Panc1 (cell line): ENCODE data around the gene CUEDC2. TPM values are rescaled to one million over a fixed set of nuclear protein-coding genes. Genes with fewer than 3 reads are reported as not detected.

ENCODE experiments used
- ATAC-seq: fragments of 200-7000 bp; cut with Tn5 transposase; 2 replicates; pipeline ENCODE4 v1.9.1; 2020; ENCODE audit warnings: mild to moderate bottlenecking, moderate library complexity
- BruUV-seq: library from RNA; stranded (reverse); fragments of 400-500 nt; replicated peaks from 2 replicates; lab custom pipeline; 2021; lab: Mats Ljungman, UMichigan
- CTCF ChIA-PET: fragments of 300-600 bp; sonication (Branson Sonifier 250); formaldehyde crosslinking; loops from one replicate; lab custom pipeline; 2022; ENCODE audit warnings: antibody characterized with exemption; lab: Charles Lee
- POLR2A ChIA-PET: fragments of 300-600 bp; sonication (Branson Sonifier 250); formaldehyde crosslinking; loops from one replicate; lab custom pipeline; 2022; ENCODE audit warnings: antibody characterized with exemption; lab: Charles Lee
- DNase-seq: peaks from one replicate; pipeline ENCODE4 v3.0.0-alpha.2; 2010; ENCODE audit warnings: low read depth, low spot score
- H3K27ac ChIP-seq: 2 replicates; pipeline ENCODE4 v1.5.1; 2011; ENCODE audit warnings: mild to moderate bottlenecking, low read length, inconsistent platforms
- H3K27me3 ChIP-seq: fragments of 200-500 bp; sonication (Bioruptor generic); 2 replicates; pipeline ENCODE4 v1.6.0; 2014; ENCODE audit warnings: low read length, inconsistent platforms; ENCODE audit not compliant: control insufficient read depth, insufficient read depth
- H3K36me3 ChIP-seq: fragments of 200-500 bp; sonication (Bioruptor generic); 2 replicates; pipeline ENCODE4 v1.5.1; 2014; ENCODE audit warnings: inconsistent platforms, mild to moderate bottlenecking, low read length, moderate library complexity; ENCODE audit not compliant: control insufficient read depth, insufficient read depth
- H3K4me1 ChIP-seq: 2 replicates; pipeline ENCODE4 v1.5.1; 2011; ENCODE audit warnings: inconsistent platforms, mild to moderate bottlenecking, low read length, moderate library complexity; ENCODE audit not compliant: control insufficient read depth, insufficient read depth
- H3K4me3 ChIP-seq, 2 experiments: 2 replicates each; pipeline ENCODE4 v1.5.1; 2011 to 2012; ENCODE audit warnings: low read depth in 2 of 2, low read length in 2 of 2, mild to moderate bottlenecking in 2 of 2, inconsistent platforms in 1 of 2, moderate library complexity in 1 of 2
- H3K9me3 ChIP-seq: fragments of 200-500 bp; sonication (Bioruptor generic); 2 replicates; pipeline ENCODE4 v1.5.1; 2014; ENCODE audit warnings: low read depth, mild to moderate bottlenecking, inconsistent platforms, low read length, moderate library complexity; ENCODE audit not compliant: control insufficient read depth, insufficient read depth
- CTCF ChIP-seq: fragments of 450-650 bp; IDR thresholded peaks from 2 replicates; pipeline ENCODE4 v1.5.1; 2017; ENCODE audit warnings: mild to moderate bottlenecking
- POLR2AphosphoS5 ChIP-seq: IDR thresholded peaks from 2 replicates; pipeline ENCODE4 v1.6.1; 2012; ENCODE audit warnings: mild to moderate bottlenecking, low read depth, low read length, moderate library complexity
- SIN3A ChIP-seq: IDR thresholded peaks from 2 replicates; pipeline ENCODE4 v1.6.1; 2012; ENCODE audit warnings: low read depth, mild to moderate bottlenecking, low read length, moderate library complexity, borderline replicate concordance; ENCODE audit not compliant: insufficient read depth
- TCF7L2 ChIP-seq: IDR thresholded peaks from 2 replicates; pipeline ENCODE4 v1.6.1; 2011; ENCODE audit warnings: mild to moderate bottlenecking, low read depth, low read length, inconsistent platforms
- in situ Hi-C: cut with HindIII; loops from 2 replicates; pipeline ENCODE4 v1.10.0; 2016; ENCODE audit warnings: low sequenced_read_pairs, low pct_unique_long_range_greater_than_20kb
- intact Hi-C: fragments of 100-400 bp; cut with micrococcal nuclease; formaldehyde crosslinking; loops from one replicate; pipeline ENCODE4 v1.10.0; 2022; ENCODE audit not compliant: unreplicated experiment
- total RNA-seq: library from RNA; stranded (reverse); gene quantifications from one replicate; pipeline ENCODE4 v1.2.1, GENCODE V29; 2021; ENCODE audit not compliant: unreplicated experiment
- TF ChIP-seq, protein P1 (sequence below), 2 experiments: IDR thresholded peaks; 2 replicates each; pipeline ENCODE4 v1.6.1; 2011 to 2012; ENCODE audit warnings: low read depth in 2 of 2, control low read depth in 1 of 2, low read length in 1 of 2, mild to moderate bottlenecking in 1 of 2, moderate library complexity in 1 of 2; ENCODE audit not compliant: insufficient read depth in 1 of 2

Gene CUEDC2
- total RNA-seq, 1 experiment from 2014 or later = 79.3 TPM

DNA sequence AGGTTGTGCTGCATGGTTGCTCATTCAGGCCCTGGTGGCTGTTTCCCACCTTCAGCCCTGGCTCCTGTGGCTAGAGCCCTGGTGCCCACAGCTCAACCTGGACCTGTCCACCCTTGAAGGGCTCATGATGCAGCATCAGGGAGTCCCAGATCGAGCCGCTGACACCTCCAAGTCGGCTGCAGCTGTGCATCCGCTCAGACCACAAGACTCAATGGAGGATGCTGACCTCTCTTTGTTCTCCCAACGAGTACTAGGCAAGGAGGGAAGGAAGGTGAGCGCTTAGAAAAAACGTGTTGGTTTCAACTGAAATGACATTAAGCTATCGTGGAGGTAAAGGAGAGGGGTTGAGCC, 28.4 kb upstream of the CUEDC2 start:
- Histone ChIP-seq H3K9me3 (no peaks in the 10 kb centered on the region), H3K27me3 (no peaks in the 10 kb centered on the region), H3K4me1 (peaks cover 23% of the 10 kb centered on the region), H3K27ac (peak overlapping the region; percentile 86), H3K36me3 (peaks cover 3% of the 10 kb centered on the region; the same call in 1 of the 2 replicates), H3K4me3 (peak overlapping the region; percentile 60 to 83)
- ATAC-seq (peak; percentile 51), DNase-seq (no peak)
- intact Hi-C loops (no loop called here), in situ Hi-C loops (no loop called here)
- ChIA-PET CTCF (no interaction called here), POLR2A (interaction anchor here (0.7 to 1.4 kb wide), 2 partner anchors 10 to 40 kb away, joined by 4 to 6 read pairs; no protein-coding TSS in a partner anchor)
- no peak for TF ChIP-seq CTCF
- no peak for TF ChIP-seq TCF7L2
- TF ChIP-seq SIN3A = no peak
- TF ChIP-seq, protein P1, sequence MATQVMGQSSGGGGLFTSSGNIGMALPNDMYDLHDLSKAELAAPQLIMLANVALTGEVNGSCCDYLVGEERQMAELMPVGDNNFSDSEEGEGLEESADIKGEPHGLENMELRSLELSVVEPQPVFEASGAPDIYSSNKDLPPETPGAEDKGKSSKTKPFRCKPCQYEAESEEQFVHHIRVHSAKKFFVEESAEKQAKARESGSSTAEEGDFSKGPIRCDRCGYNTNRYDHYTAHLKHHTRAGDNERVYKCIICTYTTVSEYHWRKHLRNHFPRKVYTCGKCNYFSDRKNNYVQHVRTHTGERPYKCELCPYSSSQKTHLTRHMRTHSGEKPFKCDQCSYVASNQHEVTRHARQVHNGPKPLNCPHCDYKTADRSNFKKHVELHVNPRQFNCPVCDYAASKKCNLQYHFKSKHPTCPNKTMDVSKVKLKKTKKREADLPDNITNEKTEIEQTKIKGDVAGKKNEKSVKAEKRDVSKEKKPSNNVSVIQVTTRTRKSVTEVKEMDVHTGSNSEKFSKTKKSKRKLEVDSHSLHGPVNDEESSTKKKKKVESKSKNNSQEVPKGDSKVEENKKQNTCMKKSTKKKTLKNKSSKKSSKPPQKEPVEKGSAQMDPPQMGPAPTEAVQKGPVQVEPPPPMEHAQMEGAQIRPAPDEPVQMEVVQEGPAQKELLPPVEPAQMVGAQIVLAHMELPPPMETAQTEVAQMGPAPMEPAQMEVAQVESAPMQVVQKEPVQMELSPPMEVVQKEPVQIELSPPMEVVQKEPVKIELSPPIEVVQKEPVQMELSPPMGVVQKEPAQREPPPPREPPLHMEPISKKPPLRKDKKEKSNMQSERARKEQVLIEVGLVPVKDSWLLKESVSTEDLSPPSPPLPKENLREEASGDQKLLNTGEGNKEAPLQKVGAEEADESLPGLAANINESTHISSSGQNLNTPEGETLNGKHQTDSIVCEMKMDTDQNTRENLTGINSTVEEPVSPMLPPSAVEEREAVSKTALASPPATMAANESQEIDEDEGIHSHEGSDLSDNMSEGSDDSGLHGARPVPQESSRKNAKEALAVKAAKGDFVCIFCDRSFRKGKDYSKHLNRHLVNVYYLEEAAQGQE (IDR thresholded peaks at IDR 0.05; ENCODE audit: insufficient read depth in 1 of 2, low read depth in 2 of 2, low read length in 1 of 2) = no peak
- no peak for TF ChIP-seq POLR2AphosphoS5
- BruUV-seq = no TSS peak

GRCh38 chr10:102458656-102459055, 26.3 kb upstream of the CUEDC2 start:
- in situ Hi-C loops = no loop called here
- Histone ChIP-seq H3K36me3 (peaks cover 3% of the 10 kb centered on the region; the same call in 1 of the 2 replicates), H3K4me1 (peaks cover 21% of the 10 kb centered on the region), H3K27me3 (no peaks in the 10 kb centered on the region), H3K9me3 (no peaks in the 10 kb centered on the region), H3K4me3 (no peak overlapping the region), H3K27ac (no peak overlapping the region)
- CTCF ChIA-PET = interaction anchor here (0.6 kb wide), 1 partner anchor 622 kb away, joined by 9 read pairs; no protein-coding TSS in a partner anchor
- TF ChIP-seq CTCF (no peak), SIN3A (no peak), POLR2AphosphoS5 (no peak), TCF7L2 (no peak)
- TF ChIP-seq, protein P1 (IDR thresholded peaks at IDR 0.05; ENCODE audit: insufficient read depth in 1 of 2, low read depth in 2 of 2, low read length in 1 of 2) = no peak
- intact Hi-C loops = no loop called here
- no peak for DNase-seq
- BruUV-seq = no TSS peak
- POLR2A ChIA-PET = interaction anchor here (0.7 kb wide), 1 partner anchor 11 kb away, joined by 5 read pairs; no protein-coding TSS in a partner anchor
- no peak for ATAC-seq
